Endodermal cell (in vitro differentiated cells): ENCODE measurements around the gene TNRC6C. TPM values are rescaled to one million over a fixed set of nuclear protein-coding genes. Genes with fewer than 3 reads are reported as not detected.

Source experiments
- DNase-seq: peaks from one replicate; pipeline ENCODE4 v3.0.0-alpha.2; 2017
- H3K27ac ChIP-seq: 2 replicates; pipeline ENCODE4 v1.5.1; 2013; ENCODE audit warnings: mild to moderate bottlenecking, low read depth, low read length, moderate library complexity
- H3K27me3 ChIP-seq: 2 replicates; pipeline ENCODE4 v1.6.1; 2013; ENCODE audit warnings: mild to moderate bottlenecking, low read length, moderate library complexity; ENCODE audit not compliant: insufficient read depth, control insufficient read depth, poor library complexity, severe bottlenecking
- H3K36me3 ChIP-seq: 2 replicates; pipeline ENCODE4 v1.7.0; 2013; ENCODE audit warnings: mild to moderate bottlenecking, low read length, moderate library complexity; ENCODE audit not compliant: control insufficient read depth, insufficient read depth
- H3K4me1 ChIP-seq: one replicate; pipeline ENCODE4 v1.7.0; 2013; ENCODE audit warnings: low read length; ENCODE audit not compliant: control insufficient read depth, insufficient read depth
- H3K4me3 ChIP-seq: 2 replicates; pipeline ENCODE4 v1.5.1; 2013; ENCODE audit warnings: mild to moderate bottlenecking, low read length, moderate library complexity
- H3K9ac ChIP-seq: 2 replicates; pipeline ENCODE4 v1.6.1; 2013; ENCODE audit warnings: mild to moderate bottlenecking, low read length, moderate library complexity; ENCODE audit not compliant: poor library complexity, severe bottlenecking; ENCODE audit errors: extremely low read depth
- H3K9me3 ChIP-seq: 2 replicates; pipeline ENCODE4 v1.6.1; 2013; ENCODE audit warnings: mild to moderate bottlenecking, low read length, moderate library complexity; ENCODE audit not compliant: control insufficient read depth
- H3K27ac Mint-ChIP-seq: 2 replicates; pipeline ENCODE4 v1.8.0; 2020; ENCODE audit warnings: mixed read lengths
- H3K27me3 Mint-ChIP-seq: 2 replicates; pipeline ENCODE4 v1.8.0; 2021; ENCODE audit warnings: mild to moderate bottlenecking, mixed read lengths; ENCODE audit not compliant: insufficient read depth
- H3K36me3 Mint-ChIP-seq: 2 replicates; pipeline ENCODE4 v1.8.0; 2020; ENCODE audit warnings: low read depth, mixed read lengths
- H3K4me1 Mint-ChIP-seq: 2 replicates; pipeline ENCODE4 v1.8.0; 2020; ENCODE audit warnings: mixed read lengths
- H3K4me3 Mint-ChIP-seq: 2 replicates; pipeline ENCODE4 v1.8.0; 2020; ENCODE audit warnings: mild to moderate bottlenecking, moderate library complexity, mixed read lengths
- H3K9me3 Mint-ChIP-seq: 2 replicates; pipeline ENCODE4 v1.8.0; 2020; ENCODE audit warnings: mild to moderate bottlenecking, mixed read lengths
- CTCF ChIP-seq: fragments of 200-600 bp; sonication (generic); conservative IDR thresholded peaks from 2 replicates; pipeline ENCODE4 v1.5.0; 2021; ENCODE audit warnings: antibody characterized with exemption, mild to moderate bottlenecking
- WGBS, 2 experiments: methylation state at CpG; one replicate each; pipeline versions ENCODE4 v1.1.5 to v1.1.7; 2013; ENCODE audit warnings: missing lambda C conversion rate in 2 of 2, mixed read lengths in 1 of 2; ENCODE audit not compliant: insufficient coverage in 1 of 2, insufficient read length in 1 of 2; 5-methylcytosine and 5-hydroxymethylcytosine counted together
- total RNA-seq, 2 donors: library from RNA; stranded (reverse); fragmentation: NEBNext Ultra II Directional in 1 of 2; extraction: Animal tissue kit (Norgen Biotek cat#: 25700) in 1 of 2; gene quantifications; 2 replicates in 1 of 2; 3 replicates in 1 of 2; pipeline ENCODE4 v1.2.1, GENCODE V29; 2021

Gene TNRC6C
- total RNA-seq, 2 donors from 2014 or later: 22.4 to 40.2 TPM

- H3K27ac ChIP-seq: no peak overlapping the region
- peak overlapping the region; percentile 89 for H3K4me3 ChIP-seq
- H3K27me3 ChIP-seq: peaks cover 42% of the 10 kb centered on the region
- H3K9me3 ChIP-seq: no peaks in the 10 kb centered on the region
- Mint-ChIP-seq H3K4me3 (peak overlapping the region; percentile 80), H3K4me1 (peaks cover 16% of the 10 kb centered on the region), H3K9me3 (no peaks in the 10 kb centered on the region), H3K36me3 (no peaks in the 10 kb centered on the region), H3K27ac (peak overlapping the region; percentile 89), H3K27me3 (peaks cover 62% of the 10 kb centered on the region)
- H3K36me3 ChIP-seq: no peaks in the 10 kb centered on the region
- TF ChIP-seq CTCF: no peak
- no peak for DNase-seq
- WGBS, 2 experiments: 28 to 30% methylated on average over 14 to 24 of the region's 24 CpGs
- H3K4me1 ChIP-seq: no peaks in the 10 kb centered on the region
- peak overlapping the region; percentile 62 for H3K9ac ChIP-seq
These were observed 1.2 kb upstream of the TNRC6C start for GRCh38 chr17:77957235-77957856.

- H3K4me1 ChIP-seq: no peaks in the 10 kb centered on the region
- H3K4me3 ChIP-seq: no peak overlapping the region
- peaks cover 28% of the 10 kb centered on the region for H3K27me3 ChIP-seq
- TF ChIP-seq CTCF: no peak
- DNase-seq: no peak
- no peak overlapping the region for H3K27ac ChIP-seq
- no peaks in the 10 kb centered on the region for H3K9me3 ChIP-seq
- H3K36me3 ChIP-seq: no peaks in the 10 kb centered on the region
- peaks cover 18% of the 10 kb centered on the region for H3K4me1 Mint-ChIP-seq
- H3K4me3 Mint-ChIP-seq: peak overlapping the region; percentile 80
- H3K27ac Mint-ChIP-seq: no peak overlapping the region
- H3K36me3 Mint-ChIP-seq: no peaks in the 10 kb centered on the region
- 0 to 2% methylated on average over 13 to 79 of the region's 79 CpGs for WGBS, 2 experiments
- no peaks in the 10 kb centered on the region for H3K9me3 Mint-ChIP-seq
- no peak overlapping the region for H3K9ac ChIP-seq
- H3K27me3 Mint-ChIP-seq: peaks cover 48% of the 10 kb centered on the region
These were observed 218 bp downstream of the TNRC6C start for GRCh38 chr17:77958716-77959125.

GRCh38 chr17:77959126-77959925, 823 bp downstream of the TNRC6C start:
- Histone ChIP-seq H3K36me3 (no peaks in the 10 kb centered on the region), H3K4me1 (no peaks in the 10 kb centered on the region), H3K9me3 (no peaks in the 10 kb centered on the region), H3K27ac (no peak overlapping the region), H3K27me3 (peaks cover 27% of the 10 kb centered on the region), H3K9ac (peak overlapping the region; percentile 38), H3K4me3 (peak overlapping the region; percentile 84)
- Mint-ChIP-seq H3K27me3 (peaks cover 44% of the 10 kb centered on the region), H3K4me1 (peaks cover 18% of the 10 kb centered on the region), H3K27ac (peak overlapping the region; percentile 33), H3K9me3 (no peaks in the 10 kb centered on the region), H3K36me3 (no peaks in the 10 kb centered on the region), H3K4me3 (peak overlapping the region; percentile 81)
- 0 to 1% methylated on average over 27 to 91 of the region's 92 CpGs for WGBS, 2 experiments
- no peak for TF ChIP-seq CTCF
- DNase-seq: peak; percentile 78
